NCI-H345 (cell line): Measurements from ENCODE around the gene HAUS1.
"Not testable (repeated sequence)": the region's sequence is repeated elsewhere in the genome, so short reads cannot be mapped to it uniquely, and the experiment has no call there.

Experiments used
- DNase-seq: peaks from one replicate; lab custom pipeline; 2025; lab: John Stamatoyannopoulos, UW

HAUS1 gene

DNA sequence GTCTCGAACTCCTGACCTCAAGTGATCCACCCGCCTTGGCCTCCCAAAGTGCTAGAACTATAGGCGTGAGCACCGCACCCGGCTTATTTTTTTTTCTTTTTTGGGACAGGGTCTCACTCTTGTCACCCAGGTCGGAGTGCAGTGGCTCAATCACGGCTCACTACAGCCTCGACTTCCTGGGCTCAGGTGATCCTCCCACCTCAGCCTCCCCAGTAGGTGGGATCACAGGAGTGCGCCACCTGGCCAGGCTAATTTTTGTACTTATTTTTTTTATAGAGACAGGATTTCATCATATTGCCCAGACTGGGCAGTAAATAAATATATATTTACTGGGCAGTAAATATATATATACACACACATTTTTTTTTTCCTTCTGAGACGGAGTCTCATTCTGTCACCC is 8.7 kb upstream of the HAUS1 start:
- DNase-seq, result no peak

DNA sequence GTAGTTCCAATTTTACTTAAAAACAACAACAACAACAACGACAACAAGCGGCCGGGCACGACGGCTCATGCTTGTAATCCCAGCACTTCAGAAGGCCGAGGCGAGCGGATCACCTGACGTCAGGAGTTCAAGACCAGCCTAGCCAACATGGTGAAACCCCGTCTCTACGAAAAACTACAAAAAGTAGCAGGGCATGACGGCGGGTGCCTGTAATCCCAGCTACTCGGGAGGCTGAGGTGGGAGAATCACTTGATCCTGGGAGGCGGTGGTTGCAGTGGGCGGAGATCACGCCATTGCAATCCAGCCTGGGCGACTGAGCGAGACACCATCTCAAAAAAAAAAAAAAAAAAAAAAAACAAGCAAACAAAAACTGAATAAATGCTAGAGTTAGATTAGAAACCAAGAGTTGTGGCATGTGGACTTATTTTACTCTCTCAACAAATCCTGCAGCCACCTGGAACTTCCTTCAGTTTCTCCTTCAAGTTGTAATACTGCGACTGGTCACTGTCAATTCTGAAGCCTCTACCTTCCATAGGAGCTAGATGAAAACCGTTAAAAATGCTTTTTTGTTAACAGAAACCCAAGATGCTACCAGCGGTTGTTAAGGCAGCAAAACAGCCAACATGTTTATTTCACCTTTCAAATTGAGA is 7.4 kb upstream of the HAUS1 start:
- no peak for DNase-seq

DNA sequence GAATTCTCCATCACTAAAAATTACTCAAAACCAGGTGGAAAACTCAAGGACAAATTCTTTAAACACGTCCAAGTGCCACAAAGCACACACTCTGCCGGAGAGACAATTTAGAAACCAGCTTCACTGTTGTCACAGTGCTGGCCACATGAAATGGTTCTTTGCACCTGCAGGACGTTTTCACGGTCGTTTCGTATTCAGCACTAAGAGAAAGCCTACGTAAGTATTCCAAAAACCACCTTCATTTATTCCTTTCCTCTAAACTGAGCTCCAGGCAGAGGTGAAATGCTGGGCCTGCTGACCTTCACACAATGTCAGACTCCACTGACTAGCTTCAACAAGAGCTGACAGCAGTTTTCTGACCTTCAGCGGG is 6.8 kb upstream of the HAUS1 start:
- DNase-seq, result no peak

DNA sequence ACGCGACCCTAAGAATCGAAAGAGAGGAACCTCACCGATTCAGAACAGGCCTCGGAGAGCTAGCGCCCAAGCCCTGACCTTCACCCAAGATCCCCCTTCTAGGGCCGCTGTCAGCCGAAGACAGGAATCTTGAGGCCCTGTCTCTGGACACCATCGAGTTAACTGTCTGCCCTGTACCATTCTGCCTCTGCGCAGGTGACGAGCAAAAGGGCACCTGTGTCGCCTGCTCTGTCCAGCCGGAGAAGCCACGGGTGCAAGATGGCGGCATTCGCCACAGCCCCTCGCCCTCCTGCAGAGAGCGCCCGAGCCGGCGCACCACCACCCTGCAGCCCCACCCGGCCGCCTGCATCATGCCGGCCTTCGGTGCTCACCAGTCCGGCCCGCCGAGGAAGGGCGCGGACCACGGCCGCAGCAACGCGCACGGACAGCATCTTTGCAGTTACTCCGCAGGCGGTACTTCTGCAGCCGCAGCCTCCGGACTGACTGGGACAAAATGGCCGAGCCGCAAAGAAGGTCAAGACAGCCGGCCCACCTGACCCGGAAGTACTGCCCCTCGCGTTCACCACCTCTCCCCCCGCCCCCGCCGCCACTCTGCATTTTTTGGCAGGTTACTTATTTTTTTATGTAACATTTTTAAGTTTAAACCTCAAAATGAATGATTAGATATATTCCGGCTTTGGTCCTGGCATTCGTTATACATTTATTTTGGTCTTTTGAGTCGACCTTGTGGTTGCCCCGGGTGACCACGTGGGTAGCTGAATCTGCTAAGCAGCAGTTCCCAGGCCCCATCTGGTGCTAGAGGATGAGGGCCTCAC is 6.2 kb upstream of the HAUS1 start, which contains the start of gene ATP5F1A:
ATP5F1A (minus strand) TSS at position 496 of the 815 bp plus-strand sequence; CDS start at position 431, 65 bp downstream.
- peak; percentile 85 for DNase-seq

DNA sequence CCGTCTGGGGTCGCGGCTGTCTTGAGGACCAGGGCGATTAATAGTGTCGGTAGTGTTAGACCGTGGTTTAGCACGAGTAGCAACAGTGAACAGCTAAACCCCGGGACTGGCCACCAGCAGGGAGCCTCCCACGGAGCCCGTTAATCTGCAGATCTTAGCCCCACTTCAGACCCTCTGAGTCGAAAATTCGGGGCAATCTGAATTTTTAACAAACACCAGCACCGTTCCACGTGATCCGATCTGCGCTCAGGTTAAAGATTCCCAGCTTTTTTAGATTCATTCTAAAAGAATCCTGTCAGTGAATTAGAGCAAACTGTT is 5.6 kb upstream of the HAUS1 start:
- DNase-seq, result no peak

DNA sequence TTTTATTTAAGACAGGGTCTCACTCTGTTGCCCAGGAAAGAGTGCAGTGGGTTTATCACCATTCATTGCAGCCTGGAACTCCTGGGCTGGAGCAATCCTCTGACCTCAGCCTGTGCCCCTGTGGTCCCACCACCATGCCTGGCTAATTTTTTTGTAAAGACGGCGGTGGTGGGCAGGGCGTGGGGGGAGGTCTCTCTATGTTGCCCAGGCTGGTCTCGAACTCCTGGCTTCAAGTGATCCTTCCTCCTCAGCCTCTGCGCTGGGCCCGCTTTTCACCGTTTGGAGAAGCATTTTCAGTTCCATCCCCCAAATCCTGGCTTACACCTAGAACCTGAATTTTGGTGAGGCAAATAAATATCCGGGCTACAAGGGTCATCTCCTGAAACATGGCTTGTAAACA is 4.7 kb upstream of the HAUS1 start:
- no peak for DNase-seq

DNA sequence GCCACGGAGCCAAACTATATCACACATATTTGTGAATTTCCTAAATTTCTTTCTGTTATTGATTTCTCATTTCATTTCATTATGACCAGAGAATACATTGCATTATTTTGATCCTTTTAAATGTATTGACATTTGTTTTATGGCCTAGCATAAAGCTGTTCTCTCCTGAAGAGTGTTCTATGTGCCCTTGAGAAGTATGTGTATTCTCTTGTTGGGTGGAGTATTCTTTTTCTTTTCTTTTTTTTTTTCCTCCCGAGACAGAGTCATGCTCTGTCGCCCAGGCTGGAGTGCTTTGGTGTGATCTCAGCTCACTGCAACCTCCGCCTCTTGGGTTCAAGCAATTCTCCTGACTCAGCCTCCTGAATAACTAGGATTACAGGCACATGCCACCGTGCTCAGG is 5.2 kb downstream of the HAUS1 start:
- no peak for DNase-seq

DNA sequence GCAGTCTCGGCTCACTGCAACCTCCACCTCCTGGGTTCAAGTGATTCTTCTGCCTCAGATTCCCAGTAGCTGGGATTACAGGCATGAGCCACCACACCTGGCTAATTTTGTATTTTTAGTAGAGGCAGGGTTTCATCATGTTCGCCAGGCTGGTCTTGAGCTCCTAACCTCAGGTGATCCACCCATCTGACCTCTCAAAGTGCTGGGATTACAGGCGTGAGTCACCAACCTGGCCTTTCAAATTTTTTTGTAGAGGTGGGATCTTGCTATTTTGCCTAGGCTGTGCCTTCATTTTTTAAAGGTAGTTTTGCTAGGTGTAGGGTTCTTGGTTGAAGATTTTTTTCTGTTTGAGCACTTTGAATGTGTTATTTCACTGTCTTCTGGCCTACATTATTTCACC is 6.2 kb downstream of the HAUS1 start:
- no peak for DNase-seq

DNA sequence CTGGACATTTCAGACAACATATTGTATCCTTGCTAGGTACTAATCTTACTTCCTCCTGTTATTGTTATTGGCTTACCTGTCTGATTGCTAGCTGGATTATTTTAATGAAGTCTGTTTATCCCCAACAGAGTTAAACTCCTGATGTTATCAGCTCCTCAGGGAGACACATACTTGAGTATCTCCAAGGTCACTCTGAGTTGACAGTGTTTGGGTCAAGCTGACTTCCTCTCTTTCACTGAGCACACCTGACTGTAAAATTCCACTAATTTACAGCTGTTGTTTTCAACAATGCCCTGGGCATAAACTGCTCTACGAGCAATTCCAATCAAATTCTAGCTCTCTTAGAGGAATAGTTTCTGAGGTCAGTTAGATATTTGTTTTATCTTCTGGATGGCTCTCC is 9.6 kb downstream of the HAUS1 start:
- DNase-seq, result no peak

DNA sequence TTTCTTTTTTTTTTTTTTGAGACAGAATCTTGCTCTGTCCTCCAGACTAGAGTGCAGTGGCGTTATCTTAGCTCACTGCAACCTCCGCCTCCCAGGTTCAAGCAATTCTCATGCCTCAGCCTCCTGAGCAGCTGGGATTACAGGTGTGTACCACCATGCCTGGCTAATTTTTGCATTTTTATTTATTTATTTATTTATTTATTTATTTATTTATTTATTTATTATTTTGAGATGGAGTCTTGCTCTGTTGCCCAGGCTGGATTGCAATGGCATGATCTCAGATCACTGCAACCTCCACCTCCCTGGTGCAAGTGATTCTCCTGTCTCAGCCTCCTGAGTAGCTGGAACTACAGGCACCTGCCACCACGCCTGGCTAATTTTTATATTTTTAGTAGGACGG is 22.4 kb downstream of the HAUS1 start:
- DNase-seq, result not testable (repeated sequence)

DNA sequence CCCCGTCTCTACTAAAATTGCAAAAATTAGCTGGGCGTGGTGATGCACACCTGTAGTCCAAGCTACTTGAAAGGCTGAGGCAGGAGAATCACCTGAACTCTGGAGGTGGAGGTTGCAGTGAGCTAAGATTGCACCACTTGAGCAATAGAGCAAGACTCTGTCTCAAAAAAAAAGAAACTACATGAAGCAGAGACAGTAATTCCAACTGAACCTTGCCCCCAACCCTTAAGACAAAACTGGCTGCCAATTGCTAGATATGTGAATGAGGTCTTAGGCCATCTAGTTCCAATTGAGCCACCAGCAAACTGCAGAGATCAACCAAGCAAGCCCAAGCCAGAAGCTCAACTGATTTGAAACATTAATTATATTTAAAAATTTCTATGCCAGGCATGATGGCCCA is 25.9 kb downstream of the HAUS1 start:
- no peak for DNase-seq

DNA sequence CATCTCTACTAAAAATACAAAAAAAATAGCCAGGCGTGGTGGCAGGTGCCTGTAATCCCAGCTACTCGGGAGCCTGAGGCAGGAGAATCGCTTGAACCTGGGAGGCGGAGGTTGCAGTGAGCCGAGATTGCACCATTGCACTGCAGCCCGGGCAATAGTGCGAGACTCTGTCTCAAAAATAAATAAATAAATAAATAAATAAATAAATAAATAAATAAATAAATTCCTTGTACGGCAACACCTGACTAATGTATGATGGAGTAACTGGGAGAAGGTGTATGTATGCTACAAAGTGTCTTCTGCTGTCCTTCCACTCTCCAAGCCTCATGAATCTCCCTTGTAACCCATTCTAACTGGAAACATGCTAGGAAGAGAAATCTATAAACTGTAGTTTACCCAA is 26.4 kb downstream of the HAUS1 start:
- DNase-seq, result not testable (repeated sequence)

DNA sequence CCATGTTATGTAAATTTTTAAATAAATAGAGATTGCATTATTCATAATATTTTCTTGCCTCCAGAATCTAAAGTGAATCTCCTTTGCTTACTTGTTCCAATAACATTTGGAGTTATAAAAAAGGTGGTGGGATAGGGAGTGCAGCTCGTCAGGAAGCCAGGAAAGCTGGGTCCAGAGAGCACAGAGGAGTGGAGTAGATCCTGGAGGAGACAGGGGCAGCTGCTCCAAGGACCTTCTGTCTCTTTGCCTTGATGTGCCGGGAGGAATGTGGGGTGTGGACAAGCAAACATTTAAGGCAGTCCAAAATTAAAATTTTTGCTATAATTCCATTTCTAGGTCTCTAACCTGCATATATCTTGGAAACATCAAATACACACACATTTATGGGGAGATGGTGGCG is 29.3 kb downstream of the HAUS1 start:
- DNase-seq, result no peak

DNA sequence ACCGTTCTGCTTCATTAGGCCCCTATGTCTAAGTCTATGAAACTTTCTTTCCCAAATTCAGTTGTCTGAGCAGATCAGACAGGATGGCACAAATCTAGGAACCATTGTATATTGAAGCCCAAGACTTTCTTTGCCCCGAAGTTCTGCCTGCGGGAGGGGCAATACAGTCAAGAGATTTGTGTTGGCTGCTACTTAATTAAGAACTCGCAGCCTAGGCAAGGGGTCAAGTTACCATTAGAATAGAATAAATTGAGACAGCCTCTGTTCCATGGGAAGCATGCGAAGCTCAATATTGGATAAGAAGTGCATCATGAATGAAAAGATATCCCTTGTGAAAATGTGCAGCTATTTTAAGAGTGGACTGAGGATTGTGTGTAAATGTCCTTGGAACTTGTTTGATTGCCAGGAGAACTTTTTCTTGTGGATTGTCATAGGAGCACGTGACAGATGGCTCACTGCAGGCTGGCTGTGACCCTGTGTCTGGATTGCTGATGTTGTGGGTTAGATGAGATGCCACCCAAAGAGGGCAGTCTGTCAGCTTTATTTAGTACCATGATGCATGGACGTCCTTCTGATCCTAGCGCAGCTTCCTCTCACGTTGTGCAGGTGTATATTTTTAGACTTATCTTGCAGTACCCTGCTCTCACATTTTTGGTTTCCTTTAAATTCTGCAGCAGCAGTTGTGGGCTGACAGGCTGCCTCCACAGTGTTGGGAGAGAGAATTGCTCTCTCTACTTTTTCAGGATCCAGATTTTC is 30.9 kb downstream of the HAUS1 start:
- no peak for DNase-seq

DNA sequence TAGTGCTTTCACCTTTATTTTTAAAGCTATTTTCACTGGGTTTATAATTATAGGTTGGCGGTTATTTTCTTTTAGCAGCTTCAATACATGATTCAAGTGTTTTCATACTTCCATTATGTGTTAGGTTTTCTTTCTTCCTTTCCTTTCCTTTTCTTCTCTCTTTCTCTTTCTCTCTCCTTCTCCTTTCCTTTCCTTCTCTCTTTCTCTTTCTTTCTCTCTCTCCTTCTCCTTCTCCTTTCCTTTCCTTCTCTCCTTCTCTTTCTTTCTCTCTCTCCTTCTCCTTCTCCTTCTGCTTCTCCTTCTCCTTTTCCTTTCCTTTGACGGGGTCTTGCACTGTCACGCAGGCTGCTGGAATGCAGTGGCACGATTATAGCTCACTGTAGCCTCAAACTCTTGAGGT is 36.0 kb downstream of the HAUS1 start:
- no peak for DNase-seq

DNA sequence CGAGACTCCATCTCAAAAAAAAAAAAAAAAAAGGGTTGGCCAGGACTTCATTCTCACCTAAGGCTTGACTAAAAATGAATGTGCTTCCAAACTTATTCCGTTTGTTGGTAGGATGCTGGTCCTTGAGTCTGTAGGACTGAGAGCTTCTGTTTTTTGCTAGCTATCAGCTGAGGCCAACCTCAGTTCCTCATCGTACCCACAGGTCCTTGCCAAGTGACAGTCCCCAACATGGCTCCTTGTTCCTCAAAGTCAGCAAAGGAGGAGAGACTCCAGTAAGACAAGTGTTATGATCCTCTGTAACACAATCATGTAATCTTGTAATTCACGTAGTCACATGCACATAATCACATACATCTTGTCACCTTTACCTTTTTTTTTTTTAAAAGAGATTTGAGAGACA is 37.0 kb downstream of the HAUS1 start:
- DNase-seq, result no peak

DNA sequence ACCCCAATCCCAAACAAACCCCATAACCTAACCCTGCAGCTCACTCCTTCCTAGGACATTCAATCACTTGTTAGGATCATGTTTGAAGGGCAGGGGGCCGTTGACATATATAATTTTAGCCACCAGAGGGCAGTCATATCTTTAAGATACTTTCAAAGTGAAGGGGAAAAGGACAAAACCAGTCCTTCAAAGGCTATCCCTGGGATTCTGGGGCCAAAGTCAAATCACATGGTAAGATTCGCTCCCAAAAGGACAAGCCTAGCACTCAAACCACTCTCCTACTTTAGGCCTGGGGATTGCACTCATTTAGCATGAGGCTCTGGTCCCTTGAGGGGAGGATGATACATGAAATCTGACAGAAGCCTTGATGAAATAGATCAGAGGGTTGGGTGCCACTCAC is 44.6 kb downstream of the HAUS1 start:
- peak; percentile 39 for DNase-seq

DNA sequence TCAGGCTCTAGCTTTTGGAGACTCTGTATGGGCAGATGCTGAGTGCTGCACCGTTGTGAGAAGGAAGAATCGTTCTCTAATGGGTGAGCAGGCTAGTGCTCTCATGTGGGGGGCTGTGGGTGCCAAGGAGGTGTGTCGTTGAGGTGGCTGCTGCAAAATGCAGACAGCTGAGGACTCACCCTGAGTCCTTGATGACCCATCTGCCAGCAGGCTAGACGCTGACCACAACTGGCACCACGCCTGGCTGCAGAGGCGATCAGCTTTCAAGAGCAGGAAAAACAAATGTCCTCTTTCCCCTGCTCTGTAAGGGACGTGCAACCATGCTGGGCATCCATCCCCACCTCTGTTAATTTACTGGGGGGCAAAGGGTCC is 48.2 kb downstream of the HAUS1 start:
- DNase-seq, result no peak

DNA sequence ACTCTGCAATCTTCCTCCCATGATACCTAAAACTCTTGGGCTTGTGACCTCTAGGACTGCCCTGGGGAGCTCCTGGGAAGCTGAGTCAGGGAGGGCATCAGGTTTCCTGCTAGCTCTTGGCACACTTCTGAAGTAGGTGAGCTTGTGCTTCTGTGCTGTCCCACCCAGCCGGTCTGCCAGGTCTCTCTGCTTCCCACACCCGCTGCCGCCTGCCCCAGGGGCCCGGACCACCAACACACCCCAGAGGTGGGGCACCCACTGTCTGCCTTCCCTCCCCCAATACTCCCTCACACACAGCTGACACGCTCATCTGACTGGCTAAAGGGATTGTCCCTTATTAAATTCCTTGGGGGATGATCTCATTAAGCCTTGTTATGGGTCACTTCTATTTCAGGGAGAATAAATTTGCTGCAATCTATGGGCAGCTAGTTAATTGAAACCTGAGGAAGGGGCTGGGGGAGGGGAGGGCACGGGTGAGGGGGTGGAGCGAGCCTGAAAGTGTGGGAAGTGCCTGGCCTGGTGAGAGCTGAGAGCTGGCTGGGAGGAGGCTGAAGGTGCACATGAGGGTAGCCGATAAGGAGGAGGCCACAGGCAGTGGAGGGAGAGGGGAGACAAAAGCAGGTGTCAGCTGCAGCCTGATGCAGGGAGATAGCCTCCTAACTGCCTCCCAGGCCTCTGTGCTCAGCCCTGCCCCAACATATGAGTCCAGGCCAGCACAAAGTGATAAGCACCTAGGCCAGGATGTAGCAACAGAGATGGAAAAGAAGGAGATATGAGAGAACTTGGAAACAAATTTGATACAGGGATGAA is 48.8 kb downstream of the HAUS1 start:
- no peak for DNase-seq

DNA sequence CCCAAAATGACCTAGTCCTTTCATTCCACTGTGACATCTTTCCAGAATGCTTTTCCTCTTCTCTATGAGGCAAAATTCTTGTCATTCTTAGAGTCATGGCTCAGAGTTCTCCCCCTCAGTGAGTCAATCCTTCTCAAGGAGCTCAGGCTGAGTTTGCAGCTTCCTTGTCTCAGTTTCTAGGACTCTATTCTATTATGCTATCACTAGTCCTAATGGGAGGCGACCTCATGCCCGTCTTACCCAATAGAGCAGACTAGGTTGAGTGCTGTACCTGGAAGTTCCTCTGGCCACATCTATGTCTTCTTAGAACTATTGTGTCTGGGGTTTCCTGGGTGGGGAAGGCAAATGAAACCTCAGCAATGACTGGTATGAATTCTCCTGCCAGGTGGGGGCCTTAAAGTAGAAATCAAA is 51.5 kb downstream of the HAUS1 start:
- no peak for DNase-seq

DNA sequence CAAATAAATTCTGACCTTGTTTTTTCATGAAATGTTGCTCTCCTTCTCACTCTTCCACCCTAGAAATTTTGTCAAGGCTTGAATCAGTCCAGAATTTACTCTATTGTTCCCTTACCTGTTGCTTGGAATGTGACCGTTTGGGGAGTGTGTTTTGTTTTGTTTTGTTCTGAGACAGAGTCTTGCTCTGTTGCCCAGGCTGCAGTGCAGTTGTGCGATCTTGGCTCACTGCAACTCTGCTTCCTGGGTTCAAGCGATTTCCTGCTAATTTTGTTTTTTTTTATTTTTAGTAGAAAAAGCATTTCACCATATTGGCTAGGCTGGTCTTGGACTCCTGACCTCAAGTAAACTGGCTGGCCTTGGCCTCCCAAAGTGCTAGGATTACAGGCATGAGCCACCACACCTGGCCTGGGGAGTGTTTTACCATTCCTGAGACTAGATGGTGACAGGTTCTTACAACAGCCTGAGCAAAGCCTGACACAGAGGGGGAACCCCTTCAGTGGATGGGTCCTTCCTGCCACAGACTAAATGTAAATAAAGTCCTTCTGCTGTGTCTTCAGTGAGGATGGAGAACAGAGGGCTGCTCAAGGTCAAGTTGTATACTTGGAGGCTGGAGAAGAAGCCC is 52.0 kb downstream of the HAUS1 start:
- DNase-seq, result no peak

DNA sequence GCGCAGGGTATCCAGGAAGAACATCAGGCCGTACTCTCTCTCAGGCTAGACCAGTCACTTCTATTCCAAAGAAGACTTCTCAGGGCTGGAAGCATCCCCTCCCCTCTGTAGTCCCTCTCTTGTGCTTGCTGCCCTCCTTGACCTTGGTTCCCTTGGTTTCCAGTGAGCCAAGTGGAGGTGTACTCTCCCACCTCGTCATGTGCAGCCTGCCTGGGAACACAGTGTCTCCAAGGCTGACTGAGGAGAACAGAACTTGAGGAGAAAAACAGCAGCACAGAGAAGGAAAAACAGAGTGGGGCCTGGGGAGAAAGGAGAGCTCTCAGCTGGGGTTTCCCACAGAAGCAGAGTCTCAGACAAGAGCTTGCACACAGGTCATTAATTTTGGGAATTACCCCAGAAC is 52.7 kb downstream of the HAUS1 start:
- no peak for DNase-seq
